NCI-H446 (cell line): Measurements from ENCODE around the gene SCUBE2.

ENCODE experiments used
- DNase-seq, 2 experiments: peaks; one replicate each; lab custom pipeline; 2025; lab: John Stamatoyannopoulos, UW

The SCUBE2 gene

DNA sequence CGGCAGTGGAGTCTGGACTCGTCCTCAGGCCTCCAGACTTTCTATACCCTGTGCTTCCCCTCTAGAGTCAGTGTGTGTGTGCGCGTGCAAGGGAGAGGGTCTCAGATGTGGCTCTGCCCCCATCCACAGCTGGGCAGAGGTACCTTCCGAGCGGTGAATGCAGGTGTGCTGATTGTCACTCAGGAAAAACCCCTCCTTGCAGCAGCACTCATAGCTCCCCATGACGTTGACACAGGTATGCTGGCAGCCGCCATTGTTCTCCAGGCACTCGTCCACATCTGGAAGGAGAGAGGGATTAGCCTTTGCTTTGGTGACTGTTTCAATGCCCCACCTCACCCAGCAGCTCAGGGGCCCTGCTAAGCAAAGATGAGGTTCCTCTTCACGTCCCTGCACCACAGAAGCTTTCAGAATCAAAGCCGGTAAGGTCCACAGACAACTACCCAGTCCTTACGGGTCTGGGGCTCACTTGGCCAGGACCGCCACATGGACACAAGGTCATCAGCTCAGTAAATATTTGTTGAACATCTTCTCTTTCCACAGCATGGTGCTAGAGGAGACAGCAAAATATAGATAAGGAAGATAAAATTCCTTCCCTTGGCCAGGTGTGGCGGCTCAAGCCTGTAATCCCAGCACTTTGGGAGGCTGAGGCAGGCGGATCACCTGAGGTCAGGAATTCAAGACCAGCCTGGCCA lies 16.9 kb downstream of the SCUBE2 start:
- DNase-seq = no peak

- no peak for DNase-seq
Measured at GRCh38 chr11:9073466-9074225, 17.8 kb downstream of the SCUBE2 start.

GRCh38 chr11:9072626-9073176 lies 18.7 kb downstream of the SCUBE2 start:
- no peak for DNase-seq

GRCh38 chr11:9071692-9072091 lies 19.7 kb downstream of the SCUBE2 start:
- DNase-seq = no peak

- no peak for DNase-seq
Measured at GRCh38 chr11:9070749-9071491, 20.5 kb downstream of the SCUBE2 start.

DNA sequence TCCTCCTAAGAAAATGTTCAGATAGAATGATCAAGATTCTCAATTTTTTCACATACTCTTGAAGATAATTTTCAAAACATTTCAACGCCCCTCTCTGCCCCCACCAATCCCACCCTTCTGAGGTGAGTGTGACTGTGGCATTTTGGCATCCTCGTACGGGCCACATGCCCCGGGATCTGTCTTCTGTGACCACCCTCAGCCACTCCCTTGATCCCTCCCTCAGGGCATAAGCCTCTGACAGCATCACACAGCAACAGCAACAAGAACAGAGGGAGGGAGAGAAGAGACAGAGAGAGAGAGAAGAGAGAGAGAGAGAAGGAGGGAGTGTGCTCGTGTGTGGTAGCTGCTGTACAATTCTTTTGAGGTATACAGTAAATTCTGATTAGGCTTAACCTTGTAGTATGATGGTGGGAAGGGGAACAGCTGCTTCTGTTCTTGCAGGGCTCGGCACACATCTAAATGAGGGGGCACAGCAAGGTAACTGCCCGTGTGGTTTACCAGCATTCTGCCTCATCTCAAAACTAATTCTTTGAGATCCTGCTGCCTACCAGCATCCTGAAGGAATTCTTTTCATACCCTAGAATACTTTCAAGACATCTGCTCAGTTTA lies 21.4 kb downstream of the SCUBE2 start:
- no peak for DNase-seq

- no peak for DNase-seq
Measured at GRCh38 chr11:9069256-9069655, 22.1 kb downstream of the SCUBE2 start.

- DNase-seq = no peak
Measured at GRCh38 chr11:9066433-9066925, 24.9 kb downstream of the SCUBE2 start.

- no peak for DNase-seq
Measured at GRCh38 chr11:9065607-9066432, 25.6 kb downstream of the SCUBE2 start.

- DNase-seq = no peak
Measured at GRCh38 chr11:9061807-9062206, 29.6 kb downstream of the SCUBE2 start.

DNA sequence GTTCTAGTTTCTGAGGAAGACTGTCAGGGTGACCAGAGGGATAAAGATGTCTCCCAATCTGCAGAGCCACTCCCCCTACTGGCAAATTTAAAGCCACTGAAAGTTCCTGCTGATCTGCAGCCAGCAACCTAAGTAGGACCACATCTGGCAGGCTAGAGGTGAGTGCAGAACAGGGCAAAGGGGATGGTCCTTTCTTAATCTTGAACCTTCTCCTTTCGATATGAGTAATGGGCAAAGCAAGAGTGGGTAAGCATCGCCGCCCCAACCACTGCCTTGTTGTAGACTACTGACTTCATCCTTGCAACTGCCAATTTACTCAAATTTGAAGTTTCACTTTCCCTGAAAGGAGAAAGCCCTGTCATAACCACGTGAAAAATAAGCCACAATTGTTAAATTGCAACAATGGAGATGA lies 30.7 kb downstream of the SCUBE2 start:
- DNase-seq = no peak

DNA sequence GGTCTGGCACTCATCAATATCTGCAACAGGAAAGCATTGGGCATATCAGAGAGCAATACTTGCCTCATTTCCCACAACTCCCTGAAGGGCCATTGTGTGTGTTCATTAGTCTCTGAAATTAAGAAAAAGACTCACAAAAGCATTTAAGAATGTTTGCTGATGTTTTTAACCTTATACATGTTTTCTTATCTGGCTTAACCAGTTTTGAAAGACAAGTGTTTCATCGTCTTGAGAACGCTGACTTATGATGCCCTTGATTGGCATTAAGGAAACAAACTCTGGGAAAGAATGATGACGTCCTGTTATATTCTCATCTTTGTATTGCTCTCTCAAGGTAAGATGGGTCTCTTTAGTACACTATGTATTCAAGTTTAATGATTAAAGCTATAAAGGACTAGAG lies 32.0 kb downstream of the SCUBE2 start:
- no peak for DNase-seq

GRCh38 chr11:9057888-9058287 lies 33.5 kb downstream of the SCUBE2 start:
- no peak for DNase-seq

DNA sequence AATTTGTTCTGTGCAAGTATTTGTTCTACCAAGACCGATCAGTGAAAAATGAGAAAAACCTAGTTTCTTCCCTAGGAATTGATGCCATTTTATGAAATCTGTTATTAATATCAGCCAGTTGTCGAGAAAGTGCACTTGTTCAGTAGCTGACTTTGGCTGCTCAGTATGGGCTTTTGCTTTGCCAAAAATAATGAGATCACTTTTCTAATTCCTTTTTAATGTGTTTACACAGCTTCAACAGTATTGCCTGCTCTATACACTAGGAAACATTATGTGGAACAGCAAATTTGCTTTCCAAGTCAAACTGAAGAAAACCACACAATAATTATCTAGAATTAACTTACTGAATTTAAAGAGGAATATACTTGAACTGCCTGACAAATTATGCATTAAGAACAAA lies 34.4 kb downstream of the SCUBE2 start:
- DNase-seq = peak in 1 of 2 experiments; percentile 50

DNA sequence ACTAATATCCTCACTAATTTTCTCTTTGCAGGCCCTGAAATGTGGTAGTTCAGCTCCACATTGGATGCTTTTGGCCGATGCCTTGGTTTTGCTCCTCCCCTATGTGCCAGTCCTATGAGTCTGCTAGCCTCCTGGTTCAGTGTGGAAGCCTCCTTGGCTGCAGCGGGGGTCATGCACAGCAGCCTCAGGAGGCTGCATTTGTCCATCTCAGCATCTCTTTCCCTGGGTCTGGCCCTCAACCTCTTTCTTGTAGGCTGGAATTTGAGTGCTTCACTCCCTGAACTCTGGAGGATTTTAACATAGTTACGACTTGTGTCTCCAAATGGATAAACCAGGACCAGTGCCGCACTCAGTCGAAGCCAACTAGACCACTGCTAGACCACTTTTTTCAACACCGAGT lies 34.9 kb downstream of the SCUBE2 start:
- no peak for DNase-seq

- DNase-seq = no peak
Measured at GRCh38 chr11:9053316-9054035, 37.9 kb downstream of the SCUBE2 start.

- no peak for DNase-seq
Measured at GRCh38 chr11:9052316-9052715, 39.1 kb downstream of the SCUBE2 start.

GRCh38 chr11:9049959-9050358 lies 41.4 kb downstream of the SCUBE2 start:
- DNase-seq = no peak

DNA sequence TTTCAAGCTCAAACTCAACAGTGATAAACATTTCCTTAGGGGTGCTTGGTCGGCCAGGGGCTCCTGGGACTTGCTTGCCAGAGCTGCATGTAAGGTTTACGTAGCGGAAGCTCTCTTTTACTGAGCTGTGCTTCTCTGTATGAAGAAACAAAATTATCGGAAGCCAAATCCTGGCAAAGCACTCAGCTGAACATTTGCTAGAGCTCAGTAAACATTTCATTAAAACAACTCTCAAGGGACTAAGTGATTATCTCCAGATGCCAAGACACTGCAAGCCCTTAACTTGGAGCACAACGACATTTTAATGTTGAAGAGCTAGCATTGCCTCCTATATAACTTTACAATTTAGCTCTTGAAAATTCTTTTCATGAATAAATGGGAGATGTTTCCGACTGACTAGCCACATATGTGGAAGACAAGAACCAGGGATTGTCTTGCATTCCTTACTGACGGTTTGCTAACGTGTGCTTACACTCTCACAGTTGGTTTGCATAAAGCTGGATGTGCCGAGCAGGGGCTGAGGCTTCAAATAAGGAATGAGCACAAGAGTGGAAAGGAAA lies 43.4 kb downstream of the SCUBE2 start:
- peak; percentile 51 to 86 for DNase-seq

- DNase-seq = no peak
Measured at GRCh38 chr11:9046481-9046880, 44.9 kb downstream of the SCUBE2 start.
